Measurements from ENCODE around the gene FAM3D.

The FAM3D gene

DNA sequence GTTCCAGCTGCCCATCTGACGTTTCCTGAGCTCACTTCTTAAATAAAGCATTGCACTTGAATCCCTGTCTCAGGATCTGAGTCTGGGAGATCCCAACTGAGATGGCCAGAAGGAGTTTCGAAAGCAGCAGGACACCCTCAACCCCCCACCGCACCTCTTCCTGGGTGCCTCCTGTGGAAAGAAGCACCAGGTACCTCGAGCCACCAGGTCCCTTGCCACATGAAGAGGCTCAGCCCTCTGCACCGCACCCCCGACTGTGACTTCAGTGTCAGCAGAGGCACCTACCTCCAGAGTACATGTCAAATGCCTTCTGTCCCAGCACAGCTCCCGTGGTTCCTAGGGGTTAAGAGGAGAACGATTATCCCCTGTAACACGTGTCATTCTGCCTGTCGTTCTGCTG is 26.7 kb downstream of the FAM3D start:
- no peak for TF ChIP-seq CTCF (IDR thresholded peaks at IDR 0.05; ENCODE audit: control insufficient read depth, insufficient read depth, low read depth, low read length, missing control alignments)

DNA sequence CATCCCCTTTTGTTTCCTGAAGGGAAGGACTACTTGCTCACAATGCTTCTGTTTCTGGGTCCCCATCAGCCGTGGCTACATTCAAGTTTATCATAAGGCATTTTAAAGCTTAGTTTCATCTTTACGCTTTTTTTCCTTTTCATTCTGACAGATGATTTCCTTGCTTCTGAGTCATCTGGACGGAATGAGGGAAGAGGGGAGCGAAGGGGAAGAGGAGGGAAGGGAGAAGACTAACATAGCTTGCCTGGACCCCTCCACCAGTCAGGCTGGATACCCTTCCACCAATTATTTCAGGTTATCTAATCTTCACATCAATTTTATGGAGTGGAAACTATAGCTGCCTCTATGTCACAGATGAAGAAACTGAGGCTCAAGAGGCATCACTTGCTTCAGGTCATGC is 27.6 kb downstream of the FAM3D start:
- TF ChIP-seq CTCF (IDR thresholded peaks at IDR 0.05; ENCODE audit: control insufficient read depth, insufficient read depth, low read depth, low read length, missing control alignments), result no peak
- no peak for DNase-seq (ENCODE audit: low read depth)
- H3K4me3 ChIP-seq (ENCODE audit: control insufficient read depth, low read depth, low read length), result no peak overlapping the region

More for the DNA sequence above, 26.7 kb downstream of the FAM3D start:
- H3K4me3 ChIP-seq (ENCODE audit: control insufficient read depth, low read depth, low read length), result no peak overlapping the region
- DNase-seq (ENCODE audit: low read depth), result no peak

- H3K4me3 ChIP-seq (ENCODE audit: control insufficient read depth, low read depth, low read length), result no peak overlapping the region
- TF ChIP-seq CTCF (IDR thresholded peaks at IDR 0.05; ENCODE audit: control insufficient read depth, insufficient read depth, low read depth, low read length, missing control alignments), result no peak
- DNase-seq (ENCODE audit: low read depth), result no peak
These were observed 28.0 kb downstream of the FAM3D start for GRCh38 chr3:58638591-58638990.

- H3K4me3 ChIP-seq (ENCODE audit: control insufficient read depth, low read depth, low read length), result no peak overlapping the region
- TF ChIP-seq CTCF (IDR thresholded peaks at IDR 0.05; ENCODE audit: control insufficient read depth, insufficient read depth, low read depth, low read length, missing control alignments), result no peak
- no peak for DNase-seq (ENCODE audit: low read depth)
These were observed 29.1 kb downstream of the FAM3D start for GRCh38 chr3:58637509-58637908.

GRCh38 chr3:58635371-58636285 is 30.9 kb downstream of the FAM3D start:
- H3K4me3 ChIP-seq (ENCODE audit: control insufficient read depth, low read depth, low read length), result no peak overlapping the region
- no peak for DNase-seq (ENCODE audit: low read depth)
- TF ChIP-seq CTCF (IDR thresholded peaks at IDR 0.05; ENCODE audit: control insufficient read depth, insufficient read depth, low read depth, low read length, missing control alignments), result no peak

- no peak for DNase-seq (ENCODE audit: low read depth)
- no peak overlapping the region for H3K4me3 ChIP-seq (ENCODE audit: control insufficient read depth, low read depth, low read length)
- TF ChIP-seq CTCF (IDR thresholded peaks at IDR 0.05; ENCODE audit: control insufficient read depth, insufficient read depth, low read depth, low read length, missing control alignments), result no peak
These were observed 33.3 kb downstream of the FAM3D start for GRCh38 chr3:58633157-58633865.

Measured in AG09309 (cell line).